Ovary (tissue), 9 donors: Measurements from ENCODE around the gene RPUSD2. TPM values are rescaled to one million over a fixed set of nuclear protein-coding genes. Genes with fewer than 3 reads are reported as not detected.

Experiments
- DNase-seq, 5 donors: peaks; one replicate each; pipeline ENCODE4 v3.0.0-alpha.2; 2019 to 2020
- H3K27ac ChIP-seq, 2 donors: fragments of 200-600 bp; one replicate each; pipeline versions ENCODE4 v1.5.1 to v1.8.0; 2019 to 2022
- H3K27me3 ChIP-seq: fragments of 200-600 bp; one replicate; pipeline ENCODE4 v1.8.0; 2022
- H3K36me3 ChIP-seq: fragments of 200-600 bp; sonication (generic); one replicate; pipeline ENCODE4 v1.5.1; 2019
- H3K4me1 ChIP-seq: one replicate; pipeline ENCODE4 v1.8.1; 2013; ENCODE audit warnings: mild to moderate bottlenecking, moderate library complexity; ENCODE audit not compliant: insufficient read depth
- H3K4me3 ChIP-seq: fragments of 200-600 bp; sonication (generic); one replicate; pipeline ENCODE4 v1.5.1; 2017
- H3K9me3 ChIP-seq, 2 donors: fragments of 200-600 bp in 1 of 2; sonication (generic) in 1 of 2; one replicate each; pipeline versions ENCODE4 v1.5.1 to v1.8.1; 2013 to 2019; ENCODE audit warnings: mild to moderate bottlenecking in 1 of 2, moderate library complexity in 1 of 2
- CTCF ChIP-seq, 3 donors: fragments of 450-650 bp in 2 of 3; fragments of 200-600 bp in 1 of 3; IDR thresholded peaks; one replicate each; pipeline versions ENCODE4 v1.5.1 to v1.8.0; 2016 to 2022; ENCODE audit warnings: antibody characterized with exemption in 3 of 3, mild to moderate bottlenecking in 1 of 3
- EP300 ChIP-seq: sonication (generic); formaldehyde crosslinking; IDR thresholded peaks from one replicate; pipeline ENCODE4 v1.6.1; 2017; ENCODE audit warnings: antibody characterized with exemption
- POLR2A ChIP-seq: fragments of 450-650 bp; IDR thresholded peaks from one replicate; pipeline ENCODE4 v1.6.1; 2017; ENCODE audit warnings: antibody characterized with exemption, mild to moderate bottlenecking, moderate library complexity
- WGBS, 3 donors: extraction: QIAGEN DNeasy Blood & Tissue Kit in 1 of 3; methylation state at CpG; one replicate each; pipeline versions ENCODE4 v1.1.5 to v1.1.7; 2013 to 2017; 5-methylcytosine and 5-hydroxymethylcytosine counted together
- intact Hi-C, 4 donors: fragments of 100-400 bp; cut with DNase I; formaldehyde crosslinking; loops; one replicate each; pipeline versions ENCODE4 v1.11.0 to v1.15.1; 2022 to 2023
- polyA plus RNA-seq, 2 donors: library from polyadenylated mRNA; stranded (reverse); fragments of 200-250 nt in 1 of 2; fragments of 350-450 nt in 1 of 2; fragmentation: Illumina TruSeq in 1 of 2; extraction: RNeasy Lipid Tissue Mini Kit (QIAGEN cat#74804) in 1 of 2; gene quantifications; one replicate each; pipeline ENCODE4 v1.2.3, GENCODE V29; 2013 to 2014
- total RNA-seq, 7 donors: library from RNA; depleted of rRNA in 2 of 7; stranded (reverse); fragments of >200 nt in 2 of 7; fragmentation: NEBNext Ultra II Directional in 3 of 7; extraction: Animal tissue kit (Norgen Biotek cat#: 25700) in 3 of 7; gene quantifications; one replicate each; pipeline versions ENCODE4 v1.1.0 to v1.2.4, GENCODE V29; 2016 to 2023
- donor health status: DM: no; HTN: no; CAD: no; lungs with moderate emphysema.
- donor health status: DM: no; HTN: no; CAD: no.
- donor health status: Bipolar disorder and iron deficiency.
- donor health status: DM: yes; HTN: yes; CAD: no.
- donor health status: DM: no; HTN: no; CAD: no.
- donor health status: DM: yes; HTN: yes; CAD: no.

The RPUSD2 gene
- total and polyA plus RNA-seq, 9 donors = 2.9 to 13.0 (median 9.7) TPM

DNA sequence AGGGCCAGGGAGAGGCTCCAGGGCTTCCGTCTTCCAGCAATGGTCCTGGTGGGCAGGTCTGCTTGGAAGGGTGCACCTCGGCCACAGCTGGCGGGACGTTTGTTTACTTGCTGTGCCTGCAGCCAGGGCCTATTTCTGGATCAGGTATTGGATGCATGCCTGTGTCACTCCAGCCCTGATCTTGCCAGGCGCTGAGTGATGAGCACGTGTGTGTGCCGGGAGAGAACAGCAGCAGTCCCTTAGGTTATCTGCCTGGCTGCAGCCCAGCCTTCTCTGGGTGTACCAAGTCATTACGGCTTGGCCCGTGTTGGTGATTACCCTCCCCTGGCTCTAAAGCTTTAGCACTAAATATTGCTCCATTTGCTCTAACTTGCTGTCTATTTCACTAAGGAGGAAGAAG, 19.2 kb upstream of the RPUSD2 start:
- H3K9me3 ChIP-seq = no peaks in the 10 kb centered on the region
- TF ChIP-seq EP300 (no peak), POLR2A (no peak), CTCF (IDR thresholded peaks at IDR 0.05) (no peak)
- no peaks in the 10 kb centered on the region for H3K4me1 ChIP-seq
- no peak overlapping the region for H3K4me3 ChIP-seq
- no peak for DNase-seq
- H3K27me3 ChIP-seq = no peaks in the 10 kb centered on the region
- intact Hi-C loops = no loop called here
- H3K27ac ChIP-seq = no peak overlapping the region
- H3K36me3 ChIP-seq = no peaks in the 10 kb centered on the region
- WGBS, 3 donors = 66 to 67% (median 66%) methylated on average over 9 of the region's 9 CpGs

DNA sequence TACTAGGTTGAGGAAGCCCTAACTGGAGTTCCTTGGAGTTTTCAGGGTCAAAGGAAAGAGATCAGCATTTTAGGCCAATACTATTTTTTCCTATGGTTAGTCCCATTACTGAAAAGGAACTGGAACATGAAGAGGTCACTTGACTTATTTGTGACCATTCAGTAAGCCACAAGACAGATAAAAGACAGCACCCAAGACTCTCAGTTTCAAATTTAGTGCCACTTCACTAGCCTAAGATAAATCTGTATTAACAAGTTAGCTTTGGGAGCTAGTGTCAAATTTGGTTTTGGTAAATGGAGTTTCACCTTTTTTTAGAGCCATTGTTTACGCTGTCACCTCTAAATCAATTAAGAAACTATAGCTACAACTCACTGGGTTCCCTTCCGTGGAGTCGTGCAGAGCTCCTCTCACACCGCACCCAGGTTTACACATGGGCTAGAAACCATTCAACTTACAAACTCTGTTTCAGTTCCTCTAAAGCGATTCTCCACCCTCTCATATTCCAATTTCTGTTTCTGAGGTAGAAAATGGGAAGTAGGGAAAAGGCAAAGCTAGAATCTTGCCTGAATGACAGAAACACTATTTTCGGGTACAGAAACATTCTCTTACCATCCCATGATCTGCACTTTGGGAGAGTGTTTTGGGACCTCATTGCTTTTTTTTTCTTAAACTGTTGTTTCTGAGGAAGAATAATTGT, 18.6 kb upstream of the RPUSD2 start:
- Histone ChIP-seq H3K27ac (no peak overlapping the region), H3K9me3 (no peaks in the 10 kb centered on the region), H3K27me3 (no peaks in the 10 kb centered on the region), H3K4me3 (no peak overlapping the region), H3K4me1 (no peaks in the 10 kb centered on the region), H3K36me3 (no peaks in the 10 kb centered on the region)
- intact Hi-C loops = no loop called here
- TF ChIP-seq EP300 (no peak), CTCF (IDR thresholded peaks at IDR 0.05) (no peak)
- WGBS, 3 donors = 91 to 97% (median 95%) methylated on average over 6 of the region's 6 CpGs
- DNase-seq = no peak

- no peak overlapping the region for H3K4me3 ChIP-seq
- TF ChIP-seq EP300 (no peak), CTCF (IDR thresholded peaks at IDR 0.05) (no peak), POLR2A (no peak)
- H3K27ac ChIP-seq = no peak overlapping the region
- 55 to 94% (median 80%) methylated on average over 4 of the region's 4 CpGs for WGBS, 3 donors
- intact Hi-C loops = no loop called here
- no peaks in the 10 kb centered on the region for H3K36me3 ChIP-seq
- H3K9me3 ChIP-seq = no peaks in the 10 kb centered on the region
- H3K4me1 ChIP-seq = no peaks in the 10 kb centered on the region
- no peaks in the 10 kb centered on the region for H3K27me3 ChIP-seq
- DNase-seq = no peak
Measured at GRCh38 chr15:40554161-40554525, 15.0 kb upstream of the RPUSD2 start.

DNA sequence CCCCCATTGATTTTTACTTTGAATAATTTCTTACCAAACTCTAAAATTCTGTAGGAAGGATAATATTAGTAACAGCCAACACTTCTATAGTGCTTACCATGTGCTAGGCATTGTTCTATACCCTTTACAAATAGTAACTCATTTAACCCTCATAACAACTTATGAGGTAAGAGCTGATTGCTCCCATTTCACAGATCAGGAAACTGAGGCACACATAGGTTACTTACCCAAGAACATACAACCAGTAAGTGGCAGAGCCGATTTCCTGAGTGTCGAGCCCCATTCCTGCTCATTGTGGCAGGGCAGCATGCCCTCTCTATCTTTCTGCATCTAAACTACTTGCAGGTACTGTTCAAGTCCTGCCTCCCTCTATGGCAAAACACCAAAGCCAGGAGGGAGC, 13.2 kb upstream of the RPUSD2 start:
- Histone ChIP-seq H3K9me3 (no peaks in the 10 kb centered on the region), H3K27ac (no peak overlapping the region), H3K27me3 (no peaks in the 10 kb centered on the region), H3K36me3 (no peaks in the 10 kb centered on the region), H3K4me1 (no peaks in the 10 kb centered on the region), H3K4me3 (no peak overlapping the region)
- WGBS, 3 donors = 92 to 96% (median 94%) methylated on average over 2 of the region's 2 CpGs
- DNase-seq = no peak
- TF ChIP-seq POLR2A (no peak), EP300 (no peak), CTCF (IDR thresholded peaks at IDR 0.05) (no peak)
- intact Hi-C loops = no loop called here
